NT2/D1 (cell line): Measurements from ENCODE around the gene HOXB9.

Experiments
- DNase-seq: peaks from one replicate; pipeline ENCODE4 v3.0.0-alpha.2; 2011; ENCODE audit warnings: low read depth, low spot score
- H3K27me3 ChIP-seq: 2 replicates; pipeline ENCODE4 v1.6.0; 2011; ENCODE audit warnings: mild to moderate bottlenecking; ENCODE audit not compliant: insufficient read length, insufficient read depth
- H3K36me3 ChIP-seq: 2 replicates; pipeline ENCODE4 v1.6.1; 2011; ENCODE audit warnings: mild to moderate bottlenecking, low read length, mixed read lengths; ENCODE audit not compliant: insufficient read depth, insufficient read length
- H3K4me1 ChIP-seq: 2 replicates; pipeline ENCODE4 v1.5.1; 2011; ENCODE audit not compliant: insufficient read depth, insufficient read length
- H3K4me3 ChIP-seq: 2 replicates; pipeline ENCODE4 v1.5.1; 2011; ENCODE audit warnings: low read depth; ENCODE audit not compliant: insufficient read length
- H3K9ac ChIP-seq: 2 replicates; pipeline ENCODE4 v1.6.0; 2011; ENCODE audit warnings: low read depth; ENCODE audit not compliant: insufficient read length
- H3K9me3 ChIP-seq: 2 replicates; pipeline ENCODE4 v1.5.1; 2011; ENCODE audit warnings: mild to moderate bottlenecking, low read length; ENCODE audit not compliant: insufficient read depth
- SUZ12 ChIP-seq: IDR thresholded peaks from 2 replicates; pipeline ENCODE4 v1.6.1; 2011; ENCODE audit not compliant: insufficient read length, insufficient read depth; ENCODE audit errors: extremely low read depth
- YY1 ChIP-seq: IDR thresholded peaks from 2 replicates; pipeline ENCODE4 v1.6.1; 2011; ENCODE audit not compliant: insufficient read length, insufficient read depth
- ZNF274 ChIP-seq: IDR thresholded peaks from 2 replicates; pipeline ENCODE4 v1.6.1; 2011; ENCODE audit warnings: mild to moderate bottlenecking, low read depth, low read length

Gene HOXB9

GRCh38 chr17:48590607-48591161 lies 35.5 kb downstream of the HOXB9 start:
- Histone ChIP-seq H3K9me3 (no peaks in the 10 kb centered on the region), H3K4me3 (no peak overlapping the region), H3K9ac (no peak overlapping the region), H3K36me3 (no peaks in the 10 kb centered on the region), H3K4me1 (peaks cover 11% of the 10 kb centered on the region), H3K27me3 (peaks cover 100% of the 10 kb centered on the region)
- no peak for TF ChIP-seq SUZ12
- no peak for TF ChIP-seq ZNF274
- TF ChIP-seq YY1: no peak
- DNase-seq: no peak

DNA sequence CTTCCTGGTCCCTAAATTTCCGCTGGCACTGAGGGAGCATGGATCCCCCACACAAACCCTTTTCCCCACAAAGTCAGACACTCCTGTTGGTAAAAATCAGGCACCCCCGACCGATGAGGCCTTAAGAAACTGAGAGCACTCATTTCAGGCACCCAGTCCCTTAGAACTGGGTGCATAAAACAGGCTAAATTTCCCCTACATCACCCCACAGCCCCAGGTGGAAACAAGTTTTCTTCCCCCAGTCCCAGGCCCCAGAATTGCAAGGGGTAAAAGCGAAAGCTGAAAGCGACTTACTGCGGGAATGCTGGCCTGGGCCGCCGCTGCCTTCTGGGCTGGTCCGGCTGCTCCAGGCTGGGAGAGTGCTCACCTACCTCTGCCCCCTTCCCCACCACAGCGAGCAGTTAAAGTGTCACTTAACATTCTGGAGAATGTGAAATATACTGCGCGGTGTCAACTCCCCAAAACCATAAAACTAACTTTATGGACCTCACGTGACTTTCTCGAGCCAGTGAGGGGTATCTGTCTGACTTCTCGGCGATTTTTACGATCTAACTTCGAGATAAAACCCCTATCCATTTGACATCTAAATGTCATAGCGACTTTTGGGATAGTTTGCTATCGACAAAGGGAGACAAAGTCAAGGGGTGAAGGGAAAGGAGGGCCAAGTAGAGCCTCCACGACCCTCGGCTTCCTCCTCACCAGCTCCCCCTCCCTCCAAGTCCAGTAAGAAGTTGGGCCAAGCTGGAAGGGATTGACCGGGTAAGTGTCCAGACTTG lies 36.1 kb downstream of the HOXB9 start, which contains the start of gene HOXB3:
Gene HOXB3 (minus strand): TSS at position 411 of the 776 bp plus-strand sequence. CDS start 37,767 bp downstream, outside the sequence.
- H3K4me3 ChIP-seq: no peak within 1 kb of the TSS
- peaks cover 11% of the 10 kb centered on the region for H3K4me1 ChIP-seq
- H3K9ac ChIP-seq: no peak within 1 kb of the TSS
- TF ChIP-seq ZNF274: no peak
- TF ChIP-seq YY1: no peak
- no peak for TF ChIP-seq SUZ12
- no peaks in the 10 kb centered on the region for H3K36me3 ChIP-seq
- DNase-seq: no peak
- peaks cover 100% of the 10 kb centered on the region for H3K27me3 ChIP-seq
- no peaks in the 10 kb centered on the region for H3K9me3 ChIP-seq

- H3K27me3 ChIP-seq: peaks cover 100% of the 10 kb centered on the region
Observed at GRCh38 chr17:48589060-48589830, 36.9 kb downstream of the HOXB9 start.

GRCh38 chr17:48588528-48588927 lies 37.6 kb downstream of the HOXB9 start:
- Histone ChIP-seq H3K4me3 (no peak overlapping the region), H3K27me3 (peaks cover 100% of the 10 kb centered on the region), H3K4me1 (peaks cover 2% of the 10 kb centered on the region), H3K9me3 (no peaks in the 10 kb centered on the region), H3K9ac (no peak overlapping the region), H3K36me3 (no peaks in the 10 kb centered on the region)
- DNase-seq: no peak
- TF ChIP-seq YY1 (no peak), SUZ12 (no peak), ZNF274 (no peak)

More at GRCh38 chr17:48589060-48589830, 36.9 kb downstream of the HOXB9 start:
- Histone ChIP-seq H3K9ac (no peak overlapping the region), H3K4me3 (no peak overlapping the region), H3K9me3 (no peaks in the 10 kb centered on the region), H3K36me3 (no peaks in the 10 kb centered on the region), H3K4me1 (peaks cover 5% of the 10 kb centered on the region)
- TF ChIP-seq SUZ12 (peak; percentile 18), YY1 (no peak)
- no peak for DNase-seq

DNA sequence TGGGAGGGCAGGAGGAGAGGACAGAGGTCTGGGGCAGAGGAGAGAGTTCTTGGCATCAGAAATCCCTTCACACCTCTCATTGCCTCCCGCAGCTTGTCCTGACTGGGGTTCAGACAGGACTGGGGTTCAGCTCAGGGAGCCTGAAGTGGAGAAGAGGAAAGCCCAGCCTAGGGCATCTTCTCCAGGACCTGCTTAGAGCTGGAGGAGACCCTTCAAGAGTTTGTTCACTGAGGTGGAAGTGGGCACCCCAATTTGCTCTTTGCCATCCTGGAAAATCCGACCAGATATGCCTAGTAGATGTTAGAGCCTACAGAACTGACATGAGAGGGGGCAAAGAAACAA lies 38.1 kb downstream of the HOXB9 start:
- DNase-seq: no peak
- H3K27me3 ChIP-seq: peaks cover 100% of the 10 kb centered on the region
- H3K36me3 ChIP-seq: no peaks in the 10 kb centered on the region
- TF ChIP-seq YY1 (no peak), ZNF274 (no peak), SUZ12 (peak; percentile 36)
- peaks cover 2% of the 10 kb centered on the region for H3K4me1 ChIP-seq
- no peak overlapping the region for H3K4me3 ChIP-seq
- H3K9ac ChIP-seq: no peak overlapping the region
- H3K9me3 ChIP-seq: no peaks in the 10 kb centered on the region

GRCh38 chr17:48587276-48588073 lies 38.7 kb downstream of the HOXB9 start:
- no peak overlapping the region for H3K4me3 ChIP-seq
- no peaks in the 10 kb centered on the region for H3K9me3 ChIP-seq
- H3K9ac ChIP-seq: no peak overlapping the region
- DNase-seq: no peak
- H3K4me1 ChIP-seq: peaks cover 2% of the 10 kb centered on the region
- peaks cover 100% of the 10 kb centered on the region for H3K27me3 ChIP-seq
- H3K36me3 ChIP-seq: no peaks in the 10 kb centered on the region
- TF ChIP-seq SUZ12 (no peak), ZNF274 (no peak), YY1 (no peak)
